NT2/D1 (cell line): Measurements from ENCODE around the gene NOM1.
"Not testable (repeated sequence)": the region's sequence is repeated elsewhere in the genome, so short reads cannot be mapped to it uniquely, and the experiment has no call there.

Source experiments
- DNase-seq: peaks from one replicate; pipeline ENCODE4 v3.0.0-alpha.2; 2011; ENCODE audit warnings: low read depth, low spot score
- H3K27me3 ChIP-seq: 2 replicates; pipeline ENCODE4 v1.6.0; 2011; ENCODE audit warnings: mild to moderate bottlenecking; ENCODE audit not compliant: insufficient read length, insufficient read depth
- H3K36me3 ChIP-seq: 2 replicates; pipeline ENCODE4 v1.6.1; 2011; ENCODE audit warnings: mild to moderate bottlenecking, low read length, mixed read lengths; ENCODE audit not compliant: insufficient read depth, insufficient read length
- H3K4me1 ChIP-seq: 2 replicates; pipeline ENCODE4 v1.5.1; 2011; ENCODE audit not compliant: insufficient read depth, insufficient read length
- H3K4me3 ChIP-seq: 2 replicates; pipeline ENCODE4 v1.5.1; 2011; ENCODE audit warnings: low read depth; ENCODE audit not compliant: insufficient read length
- H3K9ac ChIP-seq: 2 replicates; pipeline ENCODE4 v1.6.0; 2011; ENCODE audit warnings: low read depth; ENCODE audit not compliant: insufficient read length
- H3K9me3 ChIP-seq: 2 replicates; pipeline ENCODE4 v1.5.1; 2011; ENCODE audit warnings: mild to moderate bottlenecking, low read length; ENCODE audit not compliant: insufficient read depth
- SUZ12 ChIP-seq: IDR thresholded peaks from 2 replicates; pipeline ENCODE4 v1.6.1; 2011; ENCODE audit not compliant: insufficient read length, insufficient read depth; ENCODE audit errors: extremely low read depth
- YY1 ChIP-seq: IDR thresholded peaks from 2 replicates; pipeline ENCODE4 v1.6.1; 2011; ENCODE audit not compliant: insufficient read length, insufficient read depth
- ZNF274 ChIP-seq: IDR thresholded peaks from 2 replicates; pipeline ENCODE4 v1.6.1; 2011; ENCODE audit warnings: mild to moderate bottlenecking, low read depth, low read length

NOM1 gene

DNA sequence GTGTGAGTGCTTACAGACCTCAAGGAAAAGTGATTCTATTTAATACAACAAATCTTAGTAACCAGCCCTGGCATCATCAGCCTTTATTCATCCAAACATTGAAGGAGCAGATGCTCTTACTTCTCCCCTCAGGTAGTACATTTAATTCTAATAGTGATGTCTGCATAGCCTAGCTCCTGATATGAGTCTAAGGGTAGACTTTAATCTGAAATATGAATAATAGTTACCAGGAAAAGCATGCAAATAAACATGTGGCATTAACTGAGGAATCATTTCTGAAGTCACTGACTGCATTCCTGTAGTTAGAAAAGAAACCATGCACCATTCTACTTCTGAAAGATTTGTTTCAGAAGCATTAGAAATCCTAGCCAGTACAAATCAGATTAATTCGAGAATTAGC is 30.9 kb upstream of the NOM1 start:
- DNase-seq, result no peak
- no peaks in the 10 kb centered on the region for H3K4me1 ChIP-seq
- no peak overlapping the region for H3K9ac ChIP-seq
- H3K9me3 ChIP-seq, result peaks cover 11% of the 10 kb centered on the region
- H3K27me3 ChIP-seq, result no peaks in the 10 kb centered on the region
- H3K4me3 ChIP-seq, result no peak overlapping the region
- H3K36me3 ChIP-seq, result no peaks in the 10 kb centered on the region
- TF ChIP-seq ZNF274 (no peak), YY1 (no peak), SUZ12 (no peak)

DNA sequence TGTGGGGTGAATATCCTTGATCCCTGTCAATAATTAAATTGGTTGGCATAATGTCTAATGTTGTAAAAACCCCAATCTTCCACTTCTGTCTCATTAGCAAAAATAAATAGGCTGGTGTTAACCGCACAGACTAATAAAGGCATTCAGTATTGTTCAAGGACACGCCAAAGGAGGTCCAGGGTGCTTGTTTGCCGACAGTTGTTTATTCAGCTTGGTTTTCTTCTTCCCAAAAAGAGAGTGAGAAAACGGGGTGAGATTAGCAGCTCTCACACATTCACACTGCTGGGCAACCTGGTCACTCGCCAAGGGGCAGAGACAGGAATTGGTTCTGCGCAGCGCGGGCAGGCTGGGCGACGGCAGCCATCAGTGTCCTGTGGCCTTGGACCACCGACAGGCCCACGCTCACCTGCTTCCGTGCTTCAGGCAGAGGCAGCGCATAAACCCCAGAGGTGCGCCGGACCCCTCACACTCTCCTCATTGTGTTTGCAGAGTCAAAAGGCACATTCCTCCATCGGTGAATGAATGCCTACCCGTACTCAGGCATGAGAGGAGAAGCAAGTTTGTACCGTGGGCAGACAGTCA is 30.3 kb upstream of the NOM1 start:
- no peak for TF ChIP-seq ZNF274
- Histone ChIP-seq H3K36me3 (no peaks in the 10 kb centered on the region), H3K9me3 (peaks cover 11% of the 10 kb centered on the region), H3K27me3 (no peaks in the 10 kb centered on the region), H3K9ac (no peak overlapping the region), H3K4me3 (no peak overlapping the region), H3K4me1 (no peaks in the 10 kb centered on the region)
- no peak for DNase-seq

- H3K4me1 ChIP-seq, result no peaks in the 10 kb centered on the region
- H3K9ac ChIP-seq, result no peak overlapping the region
- H3K36me3 ChIP-seq, result no peaks in the 10 kb centered on the region
- H3K9me3 ChIP-seq, result peaks cover 8% of the 10 kb centered on the region
- DNase-seq, result no peak
- no peaks in the 10 kb centered on the region for H3K27me3 ChIP-seq
- H3K4me3 ChIP-seq, result no peak overlapping the region
- TF ChIP-seq SUZ12, result no peak
- no peak for TF ChIP-seq ZNF274
These were observed 29.4 kb upstream of the NOM1 start for GRCh38 chr7:156920076-156920475.

DNA sequence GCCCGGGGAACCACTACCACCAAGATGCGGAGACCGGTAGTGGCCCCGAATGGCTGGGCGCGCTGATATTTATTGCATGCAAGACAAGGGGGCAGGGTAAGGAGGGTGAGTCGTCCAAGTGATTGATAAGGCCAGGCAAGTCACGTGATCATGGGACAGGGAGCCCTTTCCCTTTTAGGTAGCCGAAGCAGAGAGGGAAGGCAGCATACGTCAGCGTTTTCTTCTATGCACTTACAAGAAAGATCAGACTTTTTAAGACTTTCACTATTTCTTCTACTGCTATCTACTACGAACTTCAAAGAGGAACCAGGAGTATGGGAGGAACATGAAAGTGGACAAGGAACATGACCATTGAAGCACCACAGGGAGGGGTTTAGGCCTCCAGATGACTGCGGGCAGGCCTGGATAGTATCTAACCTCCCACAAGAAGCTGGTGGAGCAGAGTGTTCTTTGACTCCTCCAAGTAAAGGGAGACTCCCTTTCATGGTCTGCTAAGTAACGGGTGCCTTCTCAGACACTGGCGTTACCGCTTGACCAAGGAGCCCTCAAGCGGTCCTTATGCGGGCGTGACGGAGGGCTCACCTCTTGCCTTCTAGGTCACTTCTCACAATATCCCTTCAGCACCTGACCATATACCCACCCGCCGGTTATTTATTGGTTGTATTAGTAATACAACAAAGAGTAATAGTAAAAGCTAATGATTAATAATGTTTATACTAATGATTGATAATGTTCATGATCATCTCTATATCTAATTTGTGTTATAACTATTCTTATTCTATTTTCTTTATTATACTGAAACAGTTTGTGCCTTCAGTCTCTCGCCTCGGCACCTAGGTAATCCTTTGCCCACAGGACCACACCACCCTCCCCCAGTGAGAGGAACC is 28.8 kb upstream of the NOM1 start:
- not testable (repeated sequence) for H3K9me3 ChIP-seq, H3K4me1 ChIP-seq, H3K4me3 ChIP-seq, H3K9ac ChIP-seq, DNase-seq, H3K27me3 ChIP-seq, H3K36me3 ChIP-seq

- H3K9ac ChIP-seq, DNase-seq, H3K9me3 ChIP-seq, H3K27me3 ChIP-seq, H3K4me3 ChIP-seq, H3K36me3 ChIP-seq, H3K4me1 ChIP-seq: not testable (repeated sequence)
These were observed 27.2 kb upstream of the NOM1 start for GRCh38 chr7:156922304-156922703.

DNA sequence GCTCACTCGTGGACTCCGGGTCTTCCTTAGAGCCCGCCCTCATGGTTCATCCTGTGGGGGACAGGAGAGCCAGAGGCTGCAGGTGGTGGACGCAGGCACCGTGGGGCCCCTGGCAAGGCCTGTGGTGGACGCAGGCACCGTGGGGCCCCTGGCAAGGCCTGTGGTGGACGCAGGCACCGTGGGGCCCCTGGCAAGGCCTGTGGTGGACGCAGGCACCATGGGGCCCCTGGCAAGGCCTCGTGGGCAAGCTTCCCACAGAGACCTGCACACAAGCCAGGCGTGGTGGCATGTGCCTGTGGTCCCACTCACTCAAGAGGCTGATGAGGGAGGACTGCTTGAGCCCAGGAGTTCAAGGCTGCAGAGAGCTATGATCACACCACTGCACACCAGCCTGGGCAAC is 23.7 kb upstream of the NOM1 start:
- H3K9ac ChIP-seq, H3K4me3 ChIP-seq, DNase-seq, H3K36me3 ChIP-seq, H3K27me3 ChIP-seq, H3K9me3 ChIP-seq, H3K4me1 ChIP-seq: not testable (repeated sequence)

DNA sequence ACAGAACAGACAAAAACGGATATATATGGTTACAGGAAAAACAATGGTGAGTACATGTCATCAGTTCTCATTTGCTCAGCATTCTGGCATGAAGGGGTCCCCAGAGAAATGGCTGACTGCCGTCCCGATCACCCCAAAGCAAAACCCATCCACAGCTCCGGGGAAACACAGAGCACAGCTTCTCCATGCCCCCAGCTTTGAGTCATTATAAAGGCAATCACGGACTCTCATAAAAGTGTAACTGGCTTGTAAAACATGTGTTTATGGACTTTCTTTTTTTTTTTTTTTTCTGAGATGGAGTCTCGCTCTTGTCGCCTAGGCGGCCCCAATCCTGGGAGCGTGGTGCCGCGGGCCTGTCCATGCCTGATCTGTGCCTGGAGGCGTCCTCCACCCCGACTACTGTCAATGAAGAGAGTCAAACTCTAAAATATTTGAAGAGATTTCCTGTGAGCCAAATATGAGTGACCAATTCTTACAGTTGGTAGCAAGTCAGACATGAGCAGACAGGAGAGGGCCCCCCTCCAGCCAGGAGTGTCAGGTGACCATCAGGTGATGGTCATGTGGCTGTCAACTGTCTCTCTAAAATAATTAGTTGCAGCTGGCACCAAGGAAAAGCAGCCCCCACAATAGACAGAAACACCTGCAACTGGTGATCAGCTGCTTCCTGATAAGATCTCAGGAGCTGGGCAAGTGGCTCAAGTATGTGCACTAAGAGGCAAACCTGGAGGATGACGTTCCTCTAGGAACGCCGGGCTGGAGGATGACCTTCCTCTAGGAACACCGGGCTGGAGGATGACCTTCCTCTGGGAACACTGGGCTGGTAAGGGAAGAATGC is 21.7 kb upstream of the NOM1 start:
- no peak for DNase-seq
- Histone ChIP-seq H3K4me3 (no peak overlapping the region), H3K4me1 (no peaks in the 10 kb centered on the region)

More for the DNA sequence above, 21.7 kb upstream of the NOM1 start:
- Histone ChIP-seq H3K9ac (no peak overlapping the region), H3K9me3 (no peaks in the 10 kb centered on the region), H3K36me3 (no peaks in the 10 kb centered on the region), H3K27me3 (no peaks in the 10 kb centered on the region)
- TF ChIP-seq ZNF274 (no peak), YY1 (no peak), SUZ12 (no peak)
